A673 (cell line): Measurements from ENCODE around the gene ITPR2. TPM values are rescaled to one million over a fixed set of nuclear protein-coding genes. Genes with fewer than 3 reads are reported as not detected.

Experiments used
- BruUV-seq: library from RNA; stranded (reverse); fragments of 400-500 nt; replicated peaks from 2 replicates; lab custom pipeline; 2021; lab: Mats Ljungman, UMichigan
- CTCF ChIA-PET: fragments of 300-600 bp; sonication (Branson Sonifier 250); formaldehyde crosslinking; loops from one replicate; lab custom pipeline; 2022; ENCODE audit warnings: antibody characterized with exemption; lab: Charles Lee
- POLR2A ChIA-PET: fragments of 300-600 bp; sonication (Branson Sonifier 250); formaldehyde crosslinking; loops from one replicate; lab custom pipeline; 2022; ENCODE audit warnings: antibody characterized with exemption; ENCODE audit not compliant: low non-redundant PET; lab: Charles Lee
- DNase-seq: peaks from one replicate; pipeline ENCODE4 v3.0.0-alpha.2; 2015; ENCODE audit warnings: low spot score
- H3K27ac ChIP-seq: fragments of 200-600 bp; sonication (generic); 2 replicates; pipeline ENCODE4 v1.5.1; 2016; ENCODE audit warnings: mixed run types, low read depth, mild to moderate bottlenecking, mixed read lengths, antibody characterized with exemption, low read length; ENCODE audit not compliant: poor library complexity, severe bottlenecking
- H3K27me3 ChIP-seq: fragments of 200-600 bp; sonication (generic); replicated peaks from 2 replicates; pipeline ENCODE4 v1.6.1; 2017; ENCODE audit warnings: mixed run types, low read depth, mild to moderate bottlenecking, mixed read lengths, antibody characterized with exemption, low read length; ENCODE audit not compliant: insufficient read depth, poor library complexity
- H3K36me3 ChIP-seq: fragments of 200-600 bp; sonication (generic); 2 replicates; pipeline ENCODE4 v1.6.1; 2016; ENCODE audit warnings: mixed run types, mild to moderate bottlenecking, mixed read lengths, antibody characterized with exemption, low read length; ENCODE audit not compliant: insufficient read depth, poor library complexity, severe bottlenecking
- H3K4me1 ChIP-seq: fragments of 200-600 bp; sonication (generic); 2 replicates; pipeline ENCODE4 v1.6.1; 2017; ENCODE audit warnings: mixed run types, mild to moderate bottlenecking, mixed read lengths, antibody characterized with exemption, low read length; ENCODE audit not compliant: insufficient read depth, poor library complexity, severe bottlenecking
- H3K4me3 ChIP-seq: fragments of 200-600 bp; sonication (generic); 2 replicates; pipeline ENCODE4 v1.5.1; 2016; ENCODE audit warnings: low read depth, mixed run types, mild to moderate bottlenecking, mixed read lengths, low read length; ENCODE audit not compliant: poor library complexity, severe bottlenecking
- H3K9me3 ChIP-seq: fragments of 200-600 bp; sonication (generic); 2 replicates; pipeline ENCODE4 v1.6.1; 2016; ENCODE audit warnings: mixed run types, low read depth, mild to moderate bottlenecking, mixed read lengths, antibody characterized with exemption, low read length; ENCODE audit not compliant: poor library complexity, severe bottlenecking
- EZH2 ChIP-seq: fragments of 200-600 bp; sonication (generic); IDR thresholded peaks from 2 replicates; pipeline ENCODE4 v1.6.1; 2017; ENCODE audit warnings: borderline replicate concordance, low read depth, mild to moderate bottlenecking, mixed read lengths, antibody characterized with exemption, low read length; ENCODE audit not compliant: poor library complexity, severe bottlenecking
- intact Hi-C: fragments of 100-400 bp; cut with micrococcal nuclease; formaldehyde crosslinking; loops from one replicate; pipeline ENCODE4 v1.10.0; 2022; ENCODE audit not compliant: unreplicated experiment
- total RNA-seq: library from RNA; stranded (reverse); gene quantifications from 2 replicates; pipeline ENCODE4 v1.2.3, GENCODE V29; 2021
- TF ChIP-seq, protein P1 (sequence below): fragments of 300-800, 200-600 bp; sonication (generic); conservative IDR thresholded peaks from 2 replicates; pipeline ENCODE4 v1.5.1; 2017; ENCODE audit warnings: low read depth, mild to moderate bottlenecking, antibody characterized with exemption, low read length, moderate library complexity, mixed read lengths

Gene ITPR2
- total RNA-seq, 1 experiment from 2014 or later, result 22.6 TPM

- ChIA-PET CTCF (interaction anchor here (0.6 kb wide), 1 partner anchor 1278 kb away, joined by 4 read pairs; no protein-coding TSS in a partner anchor), POLR2A (no interaction called here)
- BruUV-seq, result no TSS peak
- intact Hi-C loops, result no loop called here
- no peak for TF ChIP-seq EZH2
- TF ChIP-seq, protein P1, sequence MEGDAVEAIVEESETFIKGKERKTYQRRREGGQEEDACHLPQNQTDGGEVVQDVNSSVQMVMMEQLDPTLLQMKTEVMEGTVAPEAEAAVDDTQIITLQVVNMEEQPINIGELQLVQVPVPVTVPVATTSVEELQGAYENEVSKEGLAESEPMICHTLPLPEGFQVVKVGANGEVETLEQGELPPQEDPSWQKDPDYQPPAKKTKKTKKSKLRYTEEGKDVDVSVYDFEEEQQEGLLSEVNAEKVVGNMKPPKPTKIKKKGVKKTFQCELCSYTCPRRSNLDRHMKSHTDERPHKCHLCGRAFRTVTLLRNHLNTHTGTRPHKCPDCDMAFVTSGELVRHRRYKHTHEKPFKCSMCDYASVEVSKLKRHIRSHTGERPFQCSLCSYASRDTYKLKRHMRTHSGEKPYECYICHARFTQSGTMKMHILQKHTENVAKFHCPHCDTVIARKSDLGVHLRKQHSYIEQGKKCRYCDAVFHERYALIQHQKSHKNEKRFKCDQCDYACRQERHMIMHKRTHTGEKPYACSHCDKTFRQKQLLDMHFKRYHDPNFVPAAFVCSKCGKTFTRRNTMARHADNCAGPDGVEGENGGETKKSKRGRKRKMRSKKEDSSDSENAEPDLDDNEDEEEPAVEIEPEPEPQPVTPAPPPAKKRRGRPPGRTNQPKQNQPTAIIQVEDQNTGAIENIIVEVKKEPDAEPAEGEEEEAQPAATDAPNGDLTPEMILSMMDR, result no peak
- H3K4me1 ChIP-seq, result peaks cover 8% of the 10 kb centered on the region
- H3K36me3 ChIP-seq, result no peaks in the 10 kb centered on the region
- no peak for DNase-seq
- no peaks in the 10 kb centered on the region for H3K27me3 ChIP-seq
- H3K27ac ChIP-seq, result no peak overlapping the region
- no peaks in the 10 kb centered on the region for H3K9me3 ChIP-seq
- H3K4me3 ChIP-seq, result no peak overlapping the region
Measured at GRCh38 chr12:26648584-26648983, 184.4 kb downstream of the ITPR2 start.

DNA sequence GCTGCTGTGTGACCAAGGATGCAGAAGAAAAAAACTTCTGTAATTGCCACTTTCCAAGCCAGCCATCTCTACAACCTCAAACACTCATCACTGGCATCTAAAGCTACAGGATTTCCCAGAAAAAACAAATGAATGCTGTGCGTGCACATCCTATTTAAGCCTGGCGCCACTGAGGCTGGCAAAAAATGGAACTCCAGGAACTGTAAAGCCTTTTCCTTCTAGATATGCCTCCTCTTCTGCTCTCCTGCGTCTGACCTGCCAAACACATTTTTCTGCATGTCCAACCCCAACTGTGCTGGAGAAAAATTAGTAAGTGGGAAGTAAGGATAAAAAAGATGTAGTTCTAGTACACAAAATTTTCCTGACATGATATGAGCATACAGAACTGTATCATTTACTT lies 184.9 kb downstream of the ITPR2 start:
- no peak for TF ChIP-seq EZH2
- TF ChIP-seq, protein P1, result no peak
- Histone ChIP-seq H3K27me3 (no peaks in the 10 kb centered on the region), H3K4me1 (peaks cover 8% of the 10 kb centered on the region), H3K4me3 (no peak overlapping the region), H3K36me3 (no peaks in the 10 kb centered on the region), H3K27ac (no peak overlapping the region), H3K9me3 (no peaks in the 10 kb centered on the region)
- POLR2A ChIA-PET, result no interaction called here
- intact Hi-C loops, result no loop called here
- no TSS peak for BruUV-seq
- CTCF ChIA-PET, result interaction anchor here (0.6 kb wide), 1 partner anchor 1277 kb away, joined by 4 read pairs; no protein-coding TSS in a partner anchor
- DNase-seq, result no peak

GRCh38 chr12:26647088-26647487 lies 185.9 kb downstream of the ITPR2 start:
- peaks cover 8% of the 10 kb centered on the region for H3K4me1 ChIP-seq
- H3K36me3 ChIP-seq, result no peaks in the 10 kb centered on the region
- ChIA-PET CTCF (no interaction called here), POLR2A (no interaction called here)
- TF ChIP-seq EZH2, result no peak
- TF ChIP-seq, protein P1, result no peak
- no TSS peak for BruUV-seq
- no peaks in the 10 kb centered on the region for H3K27me3 ChIP-seq
- H3K9me3 ChIP-seq, result no peaks in the 10 kb centered on the region
- intact Hi-C loops, result no loop called here
- H3K27ac ChIP-seq, result no peak overlapping the region
- no peak overlapping the region for H3K4me3 ChIP-seq
- no peak for DNase-seq
